GM12878 (cell line): ENCODE results near the gene TCEA2. TPM values are rescaled to one million over a fixed set of nuclear protein-coding genes. Genes with fewer than 3 reads are reported as not detected.

ENCODE experiments used
- ATAC-seq: fragments of 200-7000 bp; cut with Tn5 transposase; 3 replicates; pipeline ENCODE4 v1.9.1; 2020; ENCODE audit warnings: mild to moderate bottlenecking, moderate library complexity
- BruUV-seq: library from RNA; stranded (reverse); fragments of 400-500 nt; replicated peaks from 2 replicates; lab custom pipeline; 2021; lab: Mats Ljungman, UMichigan
- CTCF ChIA-PET: fragments of 300-600 bp; sonication (Branson Sonifier 250); formaldehyde crosslinking; extraction: SDS; loops from one replicate; lab custom pipeline; 2021; ENCODE audit warnings: inconsistent platforms; lab: Yijun Ruan, JAX
- POLR2A ChIA-PET: fragments of 350-600 bp; formaldehyde crosslinking; extraction: SDS; loops from one replicate; lab custom pipeline; 2021; ENCODE audit warnings: inconsistent platforms; lab: Charles Lee
- RAD21 ChIA-PET: fragments of 300-600 bp; sonication (Branson Sonifier 250); formaldehyde crosslinking; loops from one replicate; lab custom pipeline; 2023; ENCODE audit warnings: antibody characterized with exemption; ENCODE audit not compliant: unreplicated experiment; lab: Charles Lee
- SMC1A ChIA-PET: fragments of 300-600 bp; sonication (Branson Sonifier 250); formaldehyde crosslinking; loops from one replicate; lab custom pipeline; 2023; ENCODE audit not compliant: unreplicated experiment, uncharacterized antibody; lab: Charles Lee
- DNase-seq: peaks from one replicate; pipeline ENCODE4 v3.0.0-alpha.2; 2011; ENCODE audit warnings: low read depth, low spot score
- FAIRE-seq: peaks from 3 replicates; lab custom pipeline; 2011; peaks lifted over from hg19 to GRCh38; lab: Jason Lieb, UNC
- H2AFZ ChIP-seq: 2 replicates; pipeline ENCODE4 v1.6.0; 2011; ENCODE audit warnings: low read depth, low read length, control low read depth; ENCODE audit not compliant: control insufficient read depth
- H3K27ac ChIP-seq: 2 replicates; pipeline ENCODE4 v1.5.1; 2011; ENCODE audit warnings: control low read depth; ENCODE audit not compliant: control insufficient read depth, insufficient read depth
- H3K27me3 ChIP-seq, 2 experiments: replicated peaks in 1 of 2; 2 replicates each; pipeline versions ENCODE4 v1.6.0 to v1.6.1; 2011; ENCODE audit warnings: low read length in 1 of 2; ENCODE audit not compliant: control insufficient read depth in 2 of 2, insufficient read depth in 2 of 2
- H3K36me3 ChIP-seq, 2 experiments: 2 replicates each; pipeline ENCODE4 v1.5.1; 2011; ENCODE audit warnings: low read length in 1 of 2; ENCODE audit not compliant: control insufficient read depth in 2 of 2, insufficient read depth in 2 of 2
- H3K4me1 ChIP-seq: 2 replicates; pipeline ENCODE4 v1.6.1; 2011; ENCODE audit warnings: mild to moderate bottlenecking, low read length, moderate library complexity, mixed read lengths; ENCODE audit not compliant: control insufficient read depth, insufficient read depth
- H3K4me2 ChIP-seq: 2 replicates; pipeline ENCODE4 v1.6.0; 2011; ENCODE audit warnings: control low read depth; ENCODE audit not compliant: control insufficient read depth, insufficient read depth
- H3K4me3 ChIP-seq: fragments of 200-600 bp; sonication (generic); 2 replicates; pipeline ENCODE4 v1.5.1; 2016
- H3K79me2 ChIP-seq: 2 replicates; pipeline ENCODE4 v1.6.0; 2011; ENCODE audit warnings: low read length; ENCODE audit not compliant: control insufficient read depth, insufficient read depth
- H3K9ac ChIP-seq: 2 replicates; pipeline ENCODE4 v1.8.0; 2011; ENCODE audit warnings: low read length, control low read depth, mixed read lengths; ENCODE audit not compliant: control insufficient read depth, insufficient read depth
- H3K9me3 ChIP-seq: replicated peaks from 3 replicates; pipeline ENCODE4 v1.5.1; 2011; ENCODE audit warnings: mild to moderate bottlenecking, low read length; ENCODE audit not compliant: control insufficient read depth, insufficient read depth
- H4K20me1 ChIP-seq: 2 replicates; pipeline ENCODE4 v1.6.0; 2011; ENCODE audit not compliant: control insufficient read depth, insufficient read depth
- ATF7 ChIP-seq: fragments of 450-650 bp; IDR thresholded peaks from 2 replicates; pipeline ENCODE4 v1.6.1; 2016; ENCODE audit warnings: low read depth, mild to moderate bottlenecking
- BHLHE40 ChIP-seq, 2 experiments: fragments of 450-650 bp in 1 of 2; IDR thresholded peaks; 2 replicates each; pipeline ENCODE4 v1.6.1; 2011 to 2017; ENCODE audit warnings: low read depth in 2 of 2, borderline replicate concordance in 1 of 2, improper control_type of control experiment in 1 of 2, low read length in 1 of 2, mild to moderate bottlenecking in 1 of 2
- CHD2 ChIP-seq: IDR thresholded peaks from 2 replicates; pipeline ENCODE4 v1.6.1; 2011; ENCODE audit warnings: low read depth, low read length, improper control_type of control experiment, borderline replicate concordance
- CUX1 ChIP-seq: IDR thresholded peaks from 2 replicates; pipeline ENCODE4 v1.6.1; 2012; ENCODE audit warnings: improper control_type of control experiment, low read depth, low read length; ENCODE audit not compliant: insufficient replicate concordance
- MLLT1 ChIP-seq: fragments of 450-650 bp; IDR thresholded peaks from 2 replicates; pipeline ENCODE4 v1.6.1; 2016; ENCODE audit warnings: mild to moderate bottlenecking
- MTA2 ChIP-seq: fragments of 450-650 bp; IDR thresholded peaks from 2 replicates; pipeline ENCODE4 v1.6.1; 2016; ENCODE audit warnings: low read depth, mild to moderate bottlenecking, moderate library complexity
- RELB ChIP-seq: fragments of 450-650 bp; IDR thresholded peaks from 2 replicates; pipeline ENCODE4 v1.6.1; 2017; ENCODE audit warnings: low read depth, mild to moderate bottlenecking, moderate library complexity
- SPI1 ChIP-seq: IDR thresholded peaks from 2 replicates; pipeline ENCODE4 v1.6.1; 2011; ENCODE audit warnings: low read depth, mild to moderate bottlenecking, low read length, moderate library complexity, borderline replicate concordance; ENCODE audit not compliant: insufficient read depth
- TARDBP ChIP-seq: IDR thresholded peaks from 2 replicates; pipeline ENCODE4 v1.6.1; 2016; ENCODE audit warnings: borderline replicate concordance
- WGBS: methylation state at CpG from one replicate; pipeline ENCODE4 v1.1.6; 2016; ENCODE audit warnings: low lambda C conversion rate; ENCODE audit not compliant: insufficient replicate concordance, insufficient coverage; ENCODE audit errors: missing lambda C conversion rate; 5-methylcytosine and 5-hydroxymethylcytosine counted together
- in situ Hi-C: fragments of 300-500 bp; cut with MboI; formaldehyde crosslinking; loops from 9 replicates; pipeline ENCODE4 v1.14.3; 2018; ENCODE audit warnings: mixed read lengths
- intact Hi-C: fragments of 100-400 bp; cut with micrococcal nuclease; formaldehyde crosslinking; loops from one replicate; pipeline ENCODE4 v1.14.2; 2022; ENCODE audit not compliant: unreplicated experiment
- polyA plus RNA-seq, 11 experiments: library from polyadenylated mRNA; depleted of rRNA in 4 of 11; unstranded in 6 of 11; stranded (reverse) in 5 of 11; fragments of >200 nt; fragmentation: Nextera tagmentation in 4 of 11; fragmentation: Illumina TruSeq in 1 of 11; extraction: Ambion mirVana in 4 of 11; extraction: Trizol in 1 of 11; gene quantifications; 1 replicate in 1 of 11; 2 replicates in 10 of 11; pipeline versions ENCODE4 v1.2.1 to v1.2.3, GENCODE V29; 2011 to 2016; ENCODE audit warnings: inconsistent platforms in 2 of 11, missing spikeins in 2 of 11, low read depth in 1 of 11
- total RNA-seq, 4 experiments: library from RNA; depleted of rRNA in 3 of 4; stranded (reverse); fragments of >200 nt in 3 of 4; fragmentation: Illumina TruSeq in 1 of 4; extraction: Trizol in 1 of 4; gene quantifications; 2 replicates each; pipeline versions ENCODE4 v1.2.1 to v1.2.3, GENCODE V29; 2013 to 2021

The TCEA2 gene
- total and polyA plus RNA-seq, 10 of the 15 experiments (the other 5 are each of a cell fraction or from before 2014, with no cell fraction given) = 3.4 to 42.5 (median 13.3) TPM

- TF ChIP-seq BHLHE40 (IDR thresholded peaks at IDR 0.05; ENCODE audit: borderline replicate concordance in 1 of 2, low read depth in 2 of 2, low read length in 1 of 2) = peak; percentile 84 to 91
- TF ChIP-seq, all 136 proteins: peak for 40
Measured at GRCh38 chr20:64057628-64058498, 5.1 kb upstream of the TCEA2 start (continued).

GRCh38 chr20:64058536-64058935 is 4.5 kb upstream of the TCEA2 start:
- H4K20me1 ChIP-seq = no peaks in the 10 kb centered on the region
- no peaks in the 10 kb centered on the region for H3K27me3 ChIP-seq
- BruUV-seq = no TSS peak
- ChIA-PET RAD21 (interaction anchor here (0.7 to 2.5 kb wide), 3 partner anchors 28 to 521 kb away, joined by 5 to 13 read pairs (median 11); partner anchors contain the start of genes PRPF6 and PTK6), POLR2A (interaction anchor here (0.6 to 0.7 kb wide), 2 partner anchors 351 to 374 kb away, joined by 3 read pairs; no protein-coding TSS in a partner anchor), CTCF (interaction anchor here (1.2 to 9.2 kb wide), 5 partner anchors 11 to 272 kb away, joined by 3 to 108 read pairs (median 8); partner anchors contain the start of genes OPRL1, PRPF6 and RGS19), SMC1A (interaction anchor here (0.9 to 2.6 kb wide), 2 partner anchors 19 to 55 kb away, joined by 3 to 21 read pairs; no protein-coding TSS in a partner anchor)
- no peaks in the 10 kb centered on the region for H3K36me3 ChIP-seq
- FAIRE-seq = no peak
- H3K9me3 ChIP-seq = no peaks in the 10 kb centered on the region
- WGBS = 23% methylated on average over 12 of the region's 12 CpGs
- peak overlapping the region; percentile 90 for H3K4me2 ChIP-seq
- H3K4me3 ChIP-seq = peak overlapping the region; percentile 25
- H3K4me1 ChIP-seq = peaks cover 53% of the 10 kb centered on the region
- in situ Hi-C loops = no loop called here
- no peaks in the 10 kb centered on the region; the same call in none of the 2 replicates for H3K79me2 ChIP-seq
- H2AFZ ChIP-seq = 0 out of 2 replicates have a peak overlapping the region, but pooled peaks have one; percentile 2
- DNase-seq = no peak
- intact Hi-C loops = loop anchor here (5.0 to 10.0 kb wide), 3 partner anchors 76 to 194 kb away; partner anchors contain the start of genes ABHD16B, PRPF6, TPD52L2 and UCKL1
- peak; percentile 18 for ATAC-seq
- peak overlapping the region; percentile 61; the same call in 1 of the 2 replicates for H3K9ac ChIP-seq
- H3K27ac ChIP-seq = no peak overlapping the region
- TF ChIP-seq SPI1 (peak; percentile 2; the same call in 1 of the 2 replicates), ATF7 (peak; percentile 15; the same call in 1 of the 2 replicates), CHD2 (peak; percentile 24; the same call in 1 of the 2 replicates), TARDBP (no peak), BHLHE40 (IDR thresholded peaks at IDR 0.05; ENCODE audit: borderline replicate concordance in 1 of 2, low read depth in 2 of 2, low read length in 1 of 2) (peak; percentile 26 to 37; a peak in 1 of 4 replicates), MTA2 (no peak; the same call in 1 of the 2 replicates), RELB (peak; percentile 27; the same call in 1 of the 2 replicates), CUX1 (no peak), MLLT1 (peak; percentile 20; the same call in 1 of the 2 replicates)
